HG02973 (cell line): ENCODE data around the gene HES7.
"Not testable (repeated sequence)": the region's sequence is repeated elsewhere in the genome, so short reads cannot be mapped to it uniquely, and the experiment has no call there.

Source experiments
- ATAC-seq: cut with Tn5 transposase; IDR thresholded peaks from one replicate; pipeline ENCODE4 v1.9.1; 2021; ENCODE audit warnings: moderate library complexity; ENCODE audit not compliant: unreplicated experiment

HES7 gene

GRCh38 chr17:8105957-8106398 is 17.9 kb downstream of the HES7 start:
- no peak for ATAC-seq

- no peak for ATAC-seq
These were observed 19.0 kb downstream of the HES7 start for GRCh38 chr17:8104911-8105310.

- ATAC-seq = no peak
These were observed 20.4 kb downstream of the HES7 start for GRCh38 chr17:8103549-8103948.

- ATAC-seq = no peak
These were observed 22.2 kb downstream of the HES7 start for GRCh38 chr17:8101721-8102120.

GRCh38 chr17:8100763-8101162 is 23.1 kb downstream of the HES7 start:
- ATAC-seq = no peak

GRCh38 chr17:8100111-8100510 is 23.8 kb downstream of the HES7 start:
- ATAC-seq = no peak

GRCh38 chr17:8096541-8096940 is 27.4 kb downstream of the HES7 start:
- ATAC-seq = no peak

GRCh38 chr17:8095361-8095760 is 28.5 kb downstream of the HES7 start:
- ATAC-seq = no peak

- ATAC-seq = peak; percentile 43
These were observed 32.7 kb downstream of the HES7 start for GRCh38 chr17:8091033-8091687.

GRCh38 chr17:8089728-8090127 is 34.2 kb downstream of the HES7 start:
- ATAC-seq = no peak

GRCh38 chr17:8087952-8088230 is 36.0 kb downstream of the HES7 start:
- no peak for ATAC-seq

GRCh38 chr17:8087075-8087951 is 36.6 kb downstream of the HES7 start, which contains the start of gene ALOX12B:
ALOX12B (minus strand) TSS chr17:8087716; CDS start chr17:8087442, 274 bp downstream.
- ATAC-seq = no peak

- ATAC-seq = no peak
These were observed 39.7 kb downstream of the HES7 start for GRCh38 chr17:8084250-8084649.

GRCh38 chr17:8082292-8082691 is 41.6 kb downstream of the HES7 start:
- ATAC-seq = no peak

- no peak for ATAC-seq
These were observed 42.0 kb downstream of the HES7 start for GRCh38 chr17:8081876-8082275.

GRCh38 chr17:8080799-8081219 is 43.1 kb downstream of the HES7 start:
- ATAC-seq = no peak

GRCh38 chr17:8080208-8080798 is 43.6 kb downstream of the HES7 start:
- no peak for ATAC-seq

GRCh38 chr17:8079291-8080207 is 44.4 kb downstream of the HES7 start:
- ATAC-seq = peak; percentile 54

GRCh38 chr17:8077939-8078338 is 46.0 kb downstream of the HES7 start:
- ATAC-seq = not testable (repeated sequence)

- no peak for ATAC-seq
These were observed 47.2 kb downstream of the HES7 start for GRCh38 chr17:8076502-8077266.
